Fibroblast of skin of abdomen (primary cell): Measurements from ENCODE around the gene MATN4.
A peak's percentile ranks its signal among the peaks of the same experiment; 100 is the strongest.

Experiments used
- DNase-seq: peaks from one replicate; pipeline ENCODE4 v3.0.0-alpha.2; 2013

Gene MATN4

GRCh38 chr20:45341579-45341938, 33.5 kb upstream of the MATN4 start:
- DNase-seq = no peak

GRCh38 chr20:45340951-45341350, 32.9 kb upstream of the MATN4 start:
- DNase-seq = no peak

- DNase-seq = no peak
Observed at GRCh38 chr20:45340236-45340847, 32.2 kb upstream of the MATN4 start.

GRCh38 chr20:45339799-45340198, 31.7 kb upstream of the MATN4 start:
- DNase-seq = no peak

- no peak for DNase-seq
Observed at GRCh38 chr20:45339084-45339483, 31.0 kb upstream of the MATN4 start.

GRCh38 chr20:45338121-45339030, 30.3 kb upstream of the MATN4 start:
- peak; percentile 35 for DNase-seq

GRCh38 chr20:45337367-45338120, 29.4 kb upstream of the MATN4 start:
- DNase-seq = peak; percentile 94

DNA sequence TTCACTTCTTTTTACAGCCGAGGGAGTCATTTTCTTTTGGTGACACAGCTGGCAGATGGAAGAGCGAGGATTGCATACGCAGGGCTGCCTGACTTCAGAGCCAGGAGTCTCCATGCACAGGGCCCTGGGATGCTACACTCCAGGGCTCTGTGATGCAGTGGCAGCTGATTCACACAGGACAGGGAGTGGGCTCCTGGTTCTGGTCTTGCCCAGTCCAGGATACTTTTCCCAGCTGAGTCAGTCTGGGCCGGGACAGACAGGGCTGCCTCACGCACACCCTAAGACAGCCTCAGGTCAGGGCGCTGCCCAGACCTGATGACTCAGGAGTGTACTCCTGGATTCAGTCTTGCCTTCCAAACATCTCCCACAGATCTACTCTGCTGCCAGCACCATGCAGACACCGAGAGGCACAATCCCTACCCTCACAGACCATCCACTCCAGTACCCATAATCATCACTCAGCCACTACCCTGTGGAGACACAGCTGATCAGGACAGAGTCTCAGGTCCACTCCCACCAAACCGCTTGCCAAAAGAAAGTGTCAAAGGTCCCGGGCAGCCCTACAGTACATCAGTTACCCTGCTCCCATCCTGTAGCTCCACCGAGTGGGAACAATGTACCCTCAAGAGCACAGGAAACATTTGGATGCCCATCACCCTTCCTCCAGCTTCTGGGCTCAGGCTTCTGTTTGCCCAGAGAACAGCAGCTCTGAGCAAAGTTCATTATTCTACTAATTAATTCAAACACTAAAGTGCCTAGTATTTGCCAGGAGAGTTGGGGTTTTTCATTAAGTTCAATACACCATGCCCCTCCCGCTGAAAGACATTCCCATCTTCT, 28.6 kb upstream of the MATN4 start:
- DNase-seq = peak; percentile 64

DNA sequence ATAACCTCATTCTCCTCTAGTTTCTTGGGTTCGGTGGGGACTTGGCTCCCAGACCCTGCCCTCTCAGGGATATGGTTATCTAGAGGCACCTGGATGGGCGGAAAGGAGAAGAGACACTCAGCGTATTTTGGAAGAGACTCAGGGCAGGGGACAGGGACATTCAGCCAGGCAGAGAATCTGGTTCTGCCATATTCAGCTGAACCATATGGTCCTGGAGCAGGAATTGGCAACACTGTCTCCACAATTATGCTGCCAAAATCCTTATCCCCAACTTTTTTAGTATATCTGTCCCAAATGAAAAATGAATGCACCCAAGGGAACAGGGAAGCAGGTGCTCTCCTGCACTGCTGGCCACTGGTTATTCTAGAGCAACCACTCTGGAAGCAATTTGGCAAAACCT, 22.4 kb upstream of the MATN4 start:
- no peak for DNase-seq

- no peak for DNase-seq
Observed at GRCh38 chr20:45329497-45330319, 21.6 kb upstream of the MATN4 start.

GRCh38 chr20:45328451-45328850, 20.4 kb upstream of the MATN4 start:
- DNase-seq = no peak

GRCh38 chr20:45325371-45325770, 17.3 kb upstream of the MATN4 start:
- no peak for DNase-seq

GRCh38 chr20:45323731-45324130, 15.6 kb upstream of the MATN4 start:
- no peak for DNase-seq

- peak; percentile 51 for DNase-seq
Observed at GRCh38 chr20:45322952-45323383, 14.9 kb upstream of the MATN4 start.

DNA sequence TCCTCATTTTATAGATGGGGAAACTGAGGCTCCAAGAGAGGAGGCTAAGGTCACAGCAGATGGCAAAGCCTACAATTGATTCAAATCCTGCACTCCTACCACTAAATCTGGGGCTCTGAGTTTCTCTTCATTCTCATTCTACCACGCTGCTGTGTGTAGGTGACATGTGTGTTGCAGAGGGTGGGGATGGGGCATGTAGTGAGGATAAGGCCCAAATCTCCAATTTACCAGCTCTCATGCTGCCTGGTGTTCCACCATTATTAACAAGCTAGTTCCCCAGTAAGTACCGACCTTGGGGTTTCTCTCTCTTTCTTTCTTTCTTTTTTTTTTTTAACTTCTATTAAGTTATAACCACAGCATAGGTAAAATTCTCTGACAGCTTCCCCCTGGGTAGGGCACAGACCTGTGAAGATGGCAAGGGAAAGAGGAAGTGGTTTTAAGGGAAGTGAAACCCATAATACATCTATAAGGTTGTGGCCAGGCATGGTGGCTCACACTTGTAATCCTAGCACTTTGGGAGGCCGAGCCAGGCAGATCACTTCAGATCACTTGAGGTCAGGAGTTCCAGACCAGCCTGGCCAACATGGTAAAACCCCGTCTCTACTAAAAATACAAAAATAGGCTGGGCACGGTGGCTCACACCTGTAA, 13.0 kb upstream of the MATN4 start:
- no peak for DNase-seq

GRCh38 chr20:45318948-45319347, 10.8 kb upstream of the MATN4 start:
- DNase-seq = no peak

- DNase-seq = no peak
Observed at GRCh38 chr20:45318386-45318939, 10.4 kb upstream of the MATN4 start.

- DNase-seq = no peak
Observed at GRCh38 chr20:45317826-45318225, 9.7 kb upstream of the MATN4 start.

DNA sequence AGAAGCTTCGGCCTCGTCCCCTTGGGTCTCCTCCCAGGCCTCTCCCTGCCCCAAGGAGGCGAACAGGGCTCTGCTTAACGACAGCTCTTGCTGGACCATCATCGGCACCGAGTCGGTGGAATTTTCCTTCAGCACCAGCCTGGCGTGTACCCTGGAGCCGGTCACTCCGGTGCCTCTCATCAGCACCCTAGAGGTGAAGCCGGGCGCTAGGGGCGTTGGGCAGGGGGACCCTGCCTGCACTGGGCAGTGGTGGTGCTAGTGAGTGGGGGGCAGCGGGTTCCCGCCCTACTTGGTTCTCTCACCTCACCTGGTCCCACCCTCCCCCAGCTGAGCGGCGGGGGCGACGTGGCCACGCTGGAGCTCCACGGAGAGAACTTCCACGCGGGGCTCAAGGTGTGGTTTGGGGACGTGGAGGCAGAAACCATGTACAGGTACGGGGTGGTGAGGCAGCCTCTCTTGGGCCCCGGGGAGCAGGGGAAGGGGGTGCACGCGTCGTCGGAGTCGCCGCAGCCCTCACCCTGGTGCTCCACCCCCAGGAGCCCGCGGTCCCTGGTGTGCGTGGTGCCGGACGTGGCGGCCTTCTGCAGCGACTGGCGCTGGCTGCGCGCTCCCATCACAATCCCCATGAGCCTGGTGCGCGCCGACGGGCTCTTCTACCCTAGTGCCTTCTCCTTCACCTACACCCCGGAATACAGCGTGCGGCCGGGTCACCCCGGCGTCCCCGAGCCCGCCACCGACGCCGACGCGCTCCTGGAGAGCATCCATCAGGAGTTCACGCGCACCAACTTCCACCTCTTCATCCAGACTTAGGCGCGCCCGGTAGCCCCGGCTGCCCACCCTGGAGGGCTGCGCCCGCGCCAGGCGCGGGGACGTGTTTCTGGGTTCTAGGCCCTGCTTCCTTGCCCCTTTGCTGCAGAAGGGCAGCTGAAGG, 8.3 kb upstream of the MATN4 start:
- no peak for DNase-seq

- DNase-seq = no peak
Observed at GRCh38 chr20:45315672-45316071, 7.6 kb upstream of the MATN4 start.
